GM19043 (cell line): Measurements from ENCODE around the gene C1QL1.

Experiments used
- ATAC-seq: cut with Tn5 transposase; IDR thresholded peaks from one replicate; pipeline ENCODE4 v1.9.1; 2021; ENCODE audit warnings: low read depth; ENCODE audit not compliant: unreplicated experiment

The C1QL1 gene

DNA sequence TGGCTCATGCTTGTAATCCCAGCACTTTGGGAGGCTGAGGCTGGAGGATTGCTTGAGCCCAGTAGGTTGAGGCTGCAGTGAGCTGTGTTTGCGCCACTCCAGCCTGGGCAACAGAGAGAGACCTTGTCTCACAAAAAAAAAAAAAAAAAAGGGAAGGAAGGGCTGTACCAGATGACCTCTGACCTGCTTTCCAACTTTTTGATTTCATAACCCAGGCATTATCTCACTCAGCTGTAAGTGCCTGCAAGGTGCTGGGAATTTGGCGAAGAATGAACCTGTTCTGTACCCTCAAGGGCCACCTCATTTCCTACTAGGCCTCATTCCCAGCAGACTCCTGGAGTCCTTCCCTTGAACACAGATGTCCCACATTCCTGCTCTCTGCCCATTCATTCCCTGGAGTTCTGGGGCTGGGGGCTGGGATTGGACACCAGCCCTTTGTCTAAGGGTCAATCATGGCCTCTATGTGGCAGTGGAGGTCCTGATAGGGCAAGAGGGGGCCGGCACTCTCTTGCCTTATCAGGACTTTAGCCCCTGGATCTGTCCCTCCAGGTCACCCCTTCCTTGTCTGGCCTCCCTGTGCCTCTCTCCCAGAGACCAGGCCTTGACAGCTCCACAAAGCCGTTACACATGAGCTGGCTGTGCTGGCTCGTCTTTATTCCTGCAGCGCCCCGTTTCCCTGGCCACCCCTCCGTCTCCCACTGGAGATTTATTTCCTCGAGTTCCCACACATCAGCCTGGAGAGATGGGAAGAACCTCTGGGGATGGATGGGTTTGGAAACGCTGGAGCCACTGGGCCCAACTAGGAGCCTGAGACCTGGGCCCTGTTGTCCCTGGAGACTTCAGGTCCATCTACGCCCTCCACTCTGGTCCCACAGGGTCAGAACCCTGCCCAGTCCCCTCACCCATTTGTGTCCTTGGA is 52.0 kb downstream of the C1QL1 start:
- no peak for ATAC-seq

DNA sequence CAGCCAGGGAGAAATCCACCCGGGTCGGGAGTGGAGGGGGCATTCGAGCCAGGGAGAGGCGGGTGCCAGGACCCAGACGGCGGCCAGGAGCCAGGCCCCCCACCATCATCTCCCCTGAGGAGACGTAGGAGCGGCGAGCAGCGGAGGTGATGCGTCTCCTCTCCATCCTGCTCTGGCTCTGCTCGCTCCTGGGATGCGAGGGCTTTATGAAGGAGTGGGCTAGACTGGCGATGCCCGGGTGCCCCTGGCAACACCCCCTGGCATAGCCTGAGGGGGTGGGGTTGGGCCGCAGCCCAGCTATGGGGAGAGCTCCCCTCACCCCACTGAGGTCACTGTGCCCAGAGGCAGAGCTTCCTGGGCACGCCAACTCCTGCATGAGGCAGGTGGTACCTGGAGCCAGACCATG is 52.8 kb downstream of the C1QL1 start, which contains the start of gene GFAP:
Gene GFAP, minus strand, starts transcription at position 180 of the 406 bp plus-strand sequence. Its CDS starts 14 bp downstream, at position 166.
- ATAC-seq, result no peak

GRCh38 chr17:44914698-44915271 is 53.3 kb downstream of the C1QL1 start:
- ATAC-seq, result no peak

DNA sequence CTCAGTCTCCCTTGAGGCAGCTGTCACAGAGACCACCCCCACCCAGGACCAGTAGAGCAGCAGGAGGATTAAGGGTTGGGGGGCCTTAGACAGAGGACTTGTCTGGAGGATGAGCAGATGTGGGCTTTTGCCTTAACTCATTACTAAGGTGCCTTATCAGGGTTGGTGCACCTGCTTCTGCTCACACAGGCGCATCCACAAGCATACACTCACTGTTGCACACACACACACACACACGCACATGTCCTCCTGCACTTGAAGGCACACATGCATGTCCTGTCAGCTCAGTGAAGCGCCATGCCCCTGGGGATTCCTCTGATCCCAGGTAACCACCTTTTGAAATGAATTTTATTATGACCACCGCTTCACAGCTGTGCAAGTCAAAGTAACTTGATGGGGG is 54.0 kb downstream of the C1QL1 start:
- ATAC-seq, result no peak

GRCh38 chr17:44913676-44914075 is 54.4 kb downstream of the C1QL1 start:
- no peak for ATAC-seq

GRCh38 chr17:44912763-44913544 is 55.1 kb downstream of the C1QL1 start:
- ATAC-seq, result no peak

GRCh38 chr17:44911133-44912001 is 56.7 kb downstream of the C1QL1 start:
- no peak for ATAC-seq

DNA sequence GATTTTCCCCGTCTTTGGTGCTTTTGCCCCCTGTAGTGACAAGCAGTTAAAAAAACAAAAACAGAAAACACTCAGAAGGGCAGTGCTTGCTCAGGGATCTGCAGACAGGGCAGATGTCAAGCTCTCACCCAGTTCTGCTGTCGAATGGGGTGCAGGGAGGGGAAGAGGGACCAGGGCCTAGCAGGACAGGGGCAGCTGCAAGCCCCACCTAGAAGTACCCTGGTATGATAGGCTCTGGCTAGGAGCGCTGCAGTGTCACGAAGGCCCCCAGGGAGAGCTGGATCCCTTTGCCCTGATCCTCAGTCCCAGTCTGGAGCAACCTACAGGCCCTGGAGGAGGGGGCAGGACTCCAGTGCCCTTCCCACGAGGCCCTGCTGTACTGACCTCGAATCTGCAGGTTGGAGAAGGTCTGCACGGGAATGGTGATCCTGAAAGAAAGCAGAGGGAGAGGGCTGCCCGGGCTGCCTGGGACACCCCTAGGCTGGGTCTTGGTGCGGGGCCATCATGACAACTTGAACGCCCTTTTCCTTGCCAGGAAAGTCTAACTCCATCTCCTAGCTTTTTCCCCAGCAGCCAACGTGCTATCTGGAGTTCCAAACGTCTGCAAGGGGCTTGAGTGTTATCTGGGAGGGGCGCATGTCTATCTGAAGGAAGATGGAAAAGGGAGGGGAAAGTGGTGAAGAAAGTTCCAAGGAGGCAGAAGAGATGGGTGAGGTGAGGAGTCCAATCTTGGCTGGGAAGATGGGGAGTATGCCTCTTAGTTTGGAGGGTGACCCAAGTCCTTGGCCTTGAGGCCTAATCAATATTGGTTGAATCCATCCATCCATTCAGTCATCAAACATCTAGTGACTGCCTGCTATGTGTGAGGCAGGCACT is 57.6 kb downstream of the C1QL1 start:
- ATAC-seq, result no peak
